Thyroid gland (tissue), 4 donors: Measurements from ENCODE around the gene GPRC5D. TPM values are rescaled to one million over a fixed set of nuclear protein-coding genes. Genes with fewer than 3 reads are reported as not detected.

Experiments used
- DNase-seq, 2 donors: peaks; one replicate each; pipeline ENCODE4 v3.0.0-alpha.2; 2019
- H3K27ac ChIP-seq, 3 donors: fragments of 200-600 bp; sonication (generic); 1 replicate in 2 of 3; 2 replicates in 1 of 3; pipeline ENCODE4 v1.5.1; 2016 to 2019; ENCODE audit warnings: mild to moderate bottlenecking in 1 of 3, moderate library complexity in 1 of 3
- H3K27me3 ChIP-seq: fragments of 200-600 bp; sonication (generic); one replicate; pipeline ENCODE4 v1.5.1; 2019
- H3K36me3 ChIP-seq, 2 donors: fragments of 200-600 bp; sonication (generic); one replicate each; pipeline ENCODE4 v1.5.1; 2016 to 2019
- H3K4me1 ChIP-seq, 2 donors: fragments of 200-600 bp; sonication (generic); one replicate each; pipeline ENCODE4 v1.5.1; 2017 to 2019
- H3K4me3 ChIP-seq, 3 donors: fragments of 200-600 bp; sonication (generic); replicated peaks in 1 of 3; 1 replicate in 2 of 3; 2 replicates in 1 of 3; pipeline ENCODE4 v1.5.1; 2016; ENCODE audit warnings: mild to moderate bottlenecking in 1 of 3
- H3K9me3 ChIP-seq: fragments of 200-600 bp; sonication (generic); one replicate; pipeline ENCODE4 v1.5.1; 2017
- POLR2A ChIP-seq, 2 donors: fragments of 450-650 bp; IDR thresholded peaks; one replicate each; pipeline ENCODE4 v1.6.1; 2017; ENCODE audit warnings: antibody characterized with exemption in 2 of 2, mild to moderate bottlenecking in 2 of 2, moderate library complexity in 1 of 2
- WGBS, 2 donors: methylation state at CpG; one replicate each; pipeline ENCODE4 v1.1.5; 2017; 5-methylcytosine and 5-hydroxymethylcytosine counted together
- intact Hi-C: fragments of 100-400 bp; cut with DNase I; formaldehyde crosslinking; loops from one replicate; pipeline ENCODE4 v1.15.1; 2023
- total RNA-seq, 4 donors: library from RNA; depleted of rRNA; stranded (reverse); fragments of >200 nt; gene quantifications; one replicate each; pipeline ENCODE4 v1.2.3, GENCODE V29; 2016
- TF ChIP-seq, protein P1 (sequence below), 6 experiments: fragments of 200-600 bp in 3 of 6; fragments of 450-650 bp in 3 of 6; sonication (generic) in 3 of 6; IDR thresholded peaks; one replicate each; pipeline ENCODE4 v1.5.1; 2016 to 2019; ENCODE audit warnings: antibody characterized with exemption in 6 of 6, mild to moderate bottlenecking in 2 of 6, inconsistent platforms in 1 of 6, moderate library complexity in 1 of 6

GPRC5D gene
- total RNA-seq, 4 donors from 2014 or later, result not detected

DNA sequence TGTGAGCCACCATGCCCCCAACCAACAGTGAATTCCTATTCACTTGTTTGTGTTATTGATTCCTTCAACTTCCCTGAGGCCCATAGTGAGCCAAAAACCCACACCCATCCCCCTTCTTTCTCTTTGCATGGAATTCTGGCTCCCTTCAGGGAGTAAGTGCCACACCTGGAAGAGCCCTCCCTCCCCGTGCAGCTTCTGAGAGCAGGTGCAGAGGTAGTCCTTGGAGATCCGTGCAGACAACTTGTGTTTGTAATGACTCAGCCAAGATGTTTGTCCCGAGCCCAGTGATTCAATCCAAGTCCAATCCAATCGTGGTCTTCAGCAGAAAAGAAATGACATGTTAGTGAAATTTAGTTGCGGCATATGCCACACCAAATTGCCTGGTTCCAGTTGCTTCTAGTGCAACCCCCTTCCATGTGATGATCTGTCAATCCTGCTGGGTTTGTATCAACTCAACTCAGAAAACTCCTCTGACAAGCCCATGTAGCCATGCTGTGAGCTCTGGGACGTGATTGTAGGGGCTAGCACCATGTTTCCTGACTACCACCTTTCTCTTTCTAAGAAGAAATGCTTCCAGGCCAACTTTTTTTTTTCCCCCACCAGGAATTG is 33.1 kb downstream of the GPRC5D start:
- WGBS, 2 donors, result 83 to 89% methylated on average over 6 of the region's 6 CpGs
- Histone ChIP-seq H3K27me3 (no peaks in the 10 kb centered on the region), H3K4me1 (peaks cover 0 to 15% of the 10 kb centered on the region in 2 donors), H3K9me3 (no peaks in the 10 kb centered on the region), H3K36me3 (peaks cover 4% of the 10 kb centered on the region in 2 donors), H3K4me3 (no peak overlapping the region), H3K27ac (no peak overlapping the region)
- DNase-seq, result no peak
- TF ChIP-seq, protein P1, sequence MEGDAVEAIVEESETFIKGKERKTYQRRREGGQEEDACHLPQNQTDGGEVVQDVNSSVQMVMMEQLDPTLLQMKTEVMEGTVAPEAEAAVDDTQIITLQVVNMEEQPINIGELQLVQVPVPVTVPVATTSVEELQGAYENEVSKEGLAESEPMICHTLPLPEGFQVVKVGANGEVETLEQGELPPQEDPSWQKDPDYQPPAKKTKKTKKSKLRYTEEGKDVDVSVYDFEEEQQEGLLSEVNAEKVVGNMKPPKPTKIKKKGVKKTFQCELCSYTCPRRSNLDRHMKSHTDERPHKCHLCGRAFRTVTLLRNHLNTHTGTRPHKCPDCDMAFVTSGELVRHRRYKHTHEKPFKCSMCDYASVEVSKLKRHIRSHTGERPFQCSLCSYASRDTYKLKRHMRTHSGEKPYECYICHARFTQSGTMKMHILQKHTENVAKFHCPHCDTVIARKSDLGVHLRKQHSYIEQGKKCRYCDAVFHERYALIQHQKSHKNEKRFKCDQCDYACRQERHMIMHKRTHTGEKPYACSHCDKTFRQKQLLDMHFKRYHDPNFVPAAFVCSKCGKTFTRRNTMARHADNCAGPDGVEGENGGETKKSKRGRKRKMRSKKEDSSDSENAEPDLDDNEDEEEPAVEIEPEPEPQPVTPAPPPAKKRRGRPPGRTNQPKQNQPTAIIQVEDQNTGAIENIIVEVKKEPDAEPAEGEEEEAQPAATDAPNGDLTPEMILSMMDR (IDR thresholded peaks at IDR 0.05), result no peak
- no peak for TF ChIP-seq POLR2A (IDR thresholded peaks at IDR 0.05)
- intact Hi-C loops, result loop anchor here (5.0 to 10.0 kb wide), 4 partner anchors 63 to 316 kb away; partner anchors contain the start of gene APOLD1

- intact Hi-C loops, result loop anchor here (5.0 to 10.0 kb wide), 4 partner anchors 65 to 317 kb away; partner anchors contain the start of gene APOLD1
- TF ChIP-seq, protein P1 (IDR thresholded peaks at IDR 0.05), result no peak
- TF ChIP-seq POLR2A (IDR thresholded peaks at IDR 0.05), result no peak
- DNase-seq, result no peak
- no peaks in the 10 kb centered on the region for H3K9me3 ChIP-seq
- no peak overlapping the region for H3K4me3 ChIP-seq
- peak overlapping the region in 2 of 3 donors; percentile 21 to 25 for H3K27ac ChIP-seq
- peaks cover 0 to 15% of the 10 kb centered on the region in 2 donors for H3K4me1 ChIP-seq
- H3K36me3 ChIP-seq, result peaks cover 16 to 18% of the 10 kb centered on the region in 2 donors
- 94 to 98% methylated on average over 2 of the region's 2 CpGs for WGBS, 2 donors
- no peaks in the 10 kb centered on the region for H3K27me3 ChIP-seq
Observed at GRCh38 chr12:12917517-12917916, 34.5 kb downstream of the GPRC5D start.

GRCh38 chr12:12916135-12916944 is 35.6 kb downstream of the GPRC5D start:
- intact Hi-C loops, result loop anchor here (5.0 to 10.0 kb wide), 4 partner anchors 66 to 318 kb away; partner anchors contain the start of gene APOLD1
- Histone ChIP-seq H3K27ac (peak overlapping the region in 2 of 3 donors; percentile 25 to 48), H3K9me3 (no peaks in the 10 kb centered on the region), H3K4me3 (no peak overlapping the region), H3K4me1 (peaks cover 0 to 12% of the 10 kb centered on the region in 2 donors), H3K36me3 (peaks cover 16 to 24% of the 10 kb centered on the region in 2 donors), H3K27me3 (no peaks in the 10 kb centered on the region)
- WGBS, 2 donors, result 32 to 33% methylated on average over 19 of the region's 19 CpGs
- peak; percentile 82 to 86 for DNase-seq
- TF ChIP-seq, protein P1 (IDR thresholded peaks at IDR 0.05), result peak; percentile 93 to 98 (median 94)
- no peak for TF ChIP-seq POLR2A (IDR thresholded peaks at IDR 0.05)

DNA sequence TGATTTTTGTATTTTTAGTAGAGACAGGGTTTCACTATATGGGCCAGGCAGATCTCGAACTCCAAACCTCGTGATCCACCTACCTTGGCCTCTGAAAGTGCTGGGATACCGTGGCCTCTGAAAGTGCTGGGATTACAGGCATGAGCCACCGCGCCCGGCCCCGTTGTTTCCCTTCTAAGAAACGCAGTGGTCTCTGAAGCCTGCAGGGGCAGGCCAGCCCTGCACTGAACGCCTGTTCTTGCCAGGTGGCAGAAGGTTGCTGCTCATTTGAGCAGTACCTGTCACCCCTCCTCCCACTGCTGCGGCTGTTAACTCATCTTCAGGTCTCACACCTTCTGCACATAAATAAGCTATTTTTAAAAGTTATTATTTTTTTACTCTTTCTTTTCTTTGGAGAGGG is 36.3 kb downstream of the GPRC5D start:
- intact Hi-C loops, result loop anchor here (5.0 to 10.0 kb wide), 4 partner anchors 67 to 319 kb away; partner anchors contain the start of gene APOLD1
- WGBS, 2 donors, result 81 to 85% methylated on average over 10 of the region's 10 CpGs

More for the DNA sequence above, 36.3 kb downstream of the GPRC5D start:
- no peaks in the 10 kb centered on the region for H3K9me3 ChIP-seq
- H3K27ac ChIP-seq, result no peak overlapping the region
- peaks cover 0 to 10% of the 10 kb centered on the region in 2 donors for H3K4me1 ChIP-seq
- H3K36me3 ChIP-seq, result peaks cover 16 to 24% of the 10 kb centered on the region in 2 donors
- TF ChIP-seq, protein P1 (IDR thresholded peaks at IDR 0.05), result no peak
- TF ChIP-seq POLR2A (IDR thresholded peaks at IDR 0.05), result no peak
- H3K4me3 ChIP-seq, result no peak overlapping the region
- peak in 1 of 2 donors; percentile 12 for DNase-seq
- no peaks in the 10 kb centered on the region for H3K27me3 ChIP-seq
